Measurements from ENCODE around the gene SLC39A5. TPM values are rescaled to one million over a fixed set of nuclear protein-coding genes. Genes with fewer than 3 reads are reported as not detected.
"Not testable (repeated sequence)": the region's sequence is repeated elsewhere in the genome, so short reads cannot be mapped to it uniquely, and the experiment has no call there.

Gene SLC39A5
- total RNA-seq, 2 experiments from 2014 or later = 0.53 to 1.3 TPM

GRCh38 chr12:56271031-56271430, 41.2 kb downstream of the SLC39A5 start:
- ATAC-seq (peak; percentile 20), DNase-seq (no peak)
- POLR2A ChIA-PET = no interaction called here
- Mint-ChIP-seq H3K36me3 (ENCODE audit: low read depth) (peaks cover 29% of the 10 kb centered on the region), H3K27ac (no peak overlapping the region), H3K4me3 (no peak overlapping the region), H3K27me3 (no peaks in the 10 kb centered on the region), H3K4me1 (peaks cover 9% of the 10 kb centered on the region), H3K9me3 (ENCODE audit: low read depth) (no peaks in the 10 kb centered on the region)
- intact Hi-C loops (cut with DNase I, micrococcal nuclease) = no loop called here
- CTCF ChIA-PET = interaction anchor here (0.6 kb wide), 3 partner anchors 25 to 274 kb away, joined by 4 read pairs; partner anchors contain the start of gene SUOX

- H3K4me3 Mint-ChIP-seq; H3K27ac Mint-ChIP-seq; H3K27me3 Mint-ChIP-seq; DNase-seq; POLR2A ChIA-PET; H3K9me3 Mint-ChIP-seq (ENCODE audit: low read depth); intact Hi-C loops (cut with DNase I, micrococcal nuclease); H3K4me1 Mint-ChIP-seq; ATAC-seq: not testable (repeated sequence)
- H3K36me3 Mint-ChIP-seq (ENCODE audit: low read depth) = peaks cover 32% of the 10 kb centered on the region
- CTCF ChIA-PET = interaction anchor here (0.6 kb wide), 1 partner anchor 213 kb away, joined by 3 read pairs; no protein-coding TSS in a partner anchor
These were observed 42.6 kb downstream of the SLC39A5 start for GRCh38 chr12:56272468-56272867.

GRCh38 chr12:56274299-56274698, 44.4 kb downstream of the SLC39A5 start:
- ChIA-PET POLR2A (no interaction called here), CTCF (no interaction called here)
- DNase-seq (no peak), ATAC-seq (no peak)
- intact Hi-C loops (cut with DNase I, micrococcal nuclease) = no loop called here
- H3K4me3 Mint-ChIP-seq = no peak overlapping the region
- no peaks in the 10 kb centered on the region for H3K9me3 Mint-ChIP-seq (ENCODE audit: low read depth)
- H3K4me1 Mint-ChIP-seq = no peaks in the 10 kb centered on the region
- H3K36me3 Mint-ChIP-seq (ENCODE audit: low read depth) = peaks cover 39% of the 10 kb centered on the region
- no peaks in the 10 kb centered on the region for H3K27me3 Mint-ChIP-seq
- H3K27ac Mint-ChIP-seq = no peak overlapping the region

- H3K36me3 Mint-ChIP-seq (ENCODE audit: low read depth) = peaks cover 49% of the 10 kb centered on the region
- no peak overlapping the region for H3K27ac Mint-ChIP-seq
- H3K4me3 Mint-ChIP-seq = no peak overlapping the region
- ChIA-PET CTCF (interaction anchor here (0.8 to 1.1 kb wide), 5 partner anchors 16 to 186 kb away, joined by 3 to 4 read pairs (median 3); partner anchors contain the start of gene ANKRD52), POLR2A (no interaction called here)
- no peaks in the 10 kb centered on the region for H3K4me1 Mint-ChIP-seq
- H3K9me3 Mint-ChIP-seq (ENCODE audit: low read depth) = no peaks in the 10 kb centered on the region
- intact Hi-C loops (cut with DNase I, micrococcal nuclease) = no loop called here
- ATAC-seq (no peak), DNase-seq (no peak)
- H3K27me3 Mint-ChIP-seq = no peaks in the 10 kb centered on the region
These were observed 49.1 kb downstream of the SLC39A5 start for GRCh38 chr12:56278905-56279304.

GRCh38 chr12:56280849-56281248, 51.0 kb downstream of the SLC39A5 start:
- Mint-ChIP-seq H3K4me1 (no peaks in the 10 kb centered on the region), H3K9me3 (ENCODE audit: low read depth) (no peaks in the 10 kb centered on the region), H3K36me3 (ENCODE audit: low read depth) (peaks cover 47% of the 10 kb centered on the region), H3K4me3 (no peak overlapping the region), H3K27ac (peak overlapping the region; percentile 47), H3K27me3 (no peaks in the 10 kb centered on the region)
- DNase-seq (no peak), ATAC-seq (no peak)
- ChIA-PET POLR2A (interaction anchor here (0.6 kb wide), 1 partner anchor 91 kb away, joined by 3 read pairs; no protein-coding TSS in a partner anchor), CTCF (interaction anchor here (0.7 kb wide), 1 partner anchor 322 kb away, joined by 4 read pairs; no protein-coding TSS in a partner anchor)
- intact Hi-C loops (cut with DNase I, micrococcal nuclease) = no loop called here

- CTCF ChIA-PET = no interaction called here
- H3K4me3 Mint-ChIP-seq = no peak overlapping the region
- peak overlapping the region; percentile 15 for H3K27ac Mint-ChIP-seq
- DNase-seq = no peak
- no peaks in the 10 kb centered on the region for H3K9me3 Mint-ChIP-seq (ENCODE audit: low read depth)
- H3K4me1 Mint-ChIP-seq = no peaks in the 10 kb centered on the region
- intact Hi-C loops (cut with DNase I, micrococcal nuclease) = no loop called here
- H3K36me3 Mint-ChIP-seq (ENCODE audit: low read depth) = peaks cover 52% of the 10 kb centered on the region
- no peaks in the 10 kb centered on the region for H3K27me3 Mint-ChIP-seq
- ATAC-seq = no peak
- POLR2A ChIA-PET = interaction anchor here (1.8 kb wide), 1 partner anchor 10 kb away, joined by 5 read pairs; no protein-coding TSS in a partner anchor
These were observed 52.2 kb downstream of the SLC39A5 start for GRCh38 chr12:56282030-56282429.

GRCh38 chr12:56282579-56282978, 52.7 kb downstream of the SLC39A5 start:
- intact Hi-C loops (cut with DNase I, micrococcal nuclease) = no loop called here
- POLR2A ChIA-PET = interaction anchor here (1.8 kb wide), 1 partner anchor 9 kb away, joined by 5 read pairs; no protein-coding TSS in a partner anchor

GRCh38 chr12:56284263-56284662, 54.4 kb downstream of the SLC39A5 start:
- POLR2A ChIA-PET = interaction anchor here (0.6 kb wide), 1 partner anchor 351 kb away, joined by 8 read pairs; no protein-coding TSS in a partner anchor
- CTCF ChIA-PET = interaction anchor here (1.4 to 1.7 kb wide), 2 partner anchors 18 to 96 kb away, joined by 3 to 4 read pairs; partner anchors contain the start of gene COQ10A

More at GRCh38 chr12:56282579-56282978, 52.7 kb downstream of the SLC39A5 start:
- Mint-ChIP-seq H3K27ac (peak overlapping the region; percentile 15), H3K36me3 (ENCODE audit: low read depth) (peaks cover 51% of the 10 kb centered on the region), H3K27me3 (no peaks in the 10 kb centered on the region), H3K4me3 (no peak overlapping the region), H3K4me1 (no peaks in the 10 kb centered on the region), H3K9me3 (ENCODE audit: low read depth) (no peaks in the 10 kb centered on the region)
- ATAC-seq (no peak), DNase-seq (no peak)
- CTCF ChIA-PET = no interaction called here

GRCh38 chr12:56286044-56286830, 56.4 kb downstream of the SLC39A5 start:
- Mint-ChIP-seq H3K9me3 (ENCODE audit: low read depth) (no peaks in the 10 kb centered on the region), H3K27ac (no peak overlapping the region), H3K27me3 (no peaks in the 10 kb centered on the region), H3K36me3 (ENCODE audit: low read depth) (peaks cover 52% of the 10 kb centered on the region), H3K4me3 (no peak overlapping the region), H3K4me1 (peaks cover 9% of the 10 kb centered on the region)
- POLR2A ChIA-PET = no interaction called here
- CTCF ChIA-PET = interaction anchor here (0.6 to 1.3 kb wide), 5 partner anchors 23 to 187 kb away, joined by 3 to 4 read pairs (median 3); partner anchors contain the start of gene STAT2
- ATAC-seq (no peak), DNase-seq (no peak)
- intact Hi-C loops (cut with DNase I, micrococcal nuclease) = no loop called here

More at GRCh38 chr12:56284263-56284662, 54.4 kb downstream of the SLC39A5 start:
- ATAC-seq; H3K27ac Mint-ChIP-seq; H3K4me3 Mint-ChIP-seq; H3K27me3 Mint-ChIP-seq; H3K4me1 Mint-ChIP-seq; DNase-seq; H3K9me3 Mint-ChIP-seq (ENCODE audit: low read depth); intact Hi-C loops (cut with DNase I, micrococcal nuclease): not testable (repeated sequence)
- peaks cover 48% of the 10 kb centered on the region for H3K36me3 Mint-ChIP-seq (ENCODE audit: low read depth)

Other genes with a start within 250 kb of the SLC39A5 start
- 1 to 10 TPM; 2.9 to 3.4 TPM for gene SUOX, start 232.8 kb upstream of the SLC39A5 start, total RNA-seq
- gene IKZF4, start 209.0 kb upstream of the SLC39A5 start, total RNA-seq = 10 to 100 TPM; 14.9 to 16.3 TPM
- 10 to 100 TPM; 33.9 to 64.0 TPM for gene RPS26, start 188.1 kb upstream of the SLC39A5 start, total RNA-seq
- under 1 TPM; 0.32 to 0.57 TPM for gene ERBB3, start 149.9 kb upstream of the SLC39A5 start, total RNA-seq
- gene PA2G4, start 125.5 kb upstream of the SLC39A5 start, total RNA-seq = 100 to 1,000 TPM; 446 to 695 TPM
- 1,000 to 10,000 TPM; 5,101 to 9,949 TPM for gene RPL41, start 113.4 kb upstream of the SLC39A5 start, total RNA-seq
- 1 to 10 TPM; 6.4 to 6.5 TPM for gene ZC3H10, start 111.8 kb upstream of the SLC39A5 start, total RNA-seq
- gene ESYT1, start 101.8 kb upstream of the SLC39A5 start, total RNA-seq = 100 to 1,000 TPM; 132 to 160 TPM
- gene MYL6B, start 77.5 kb upstream of the SLC39A5 start, total RNA-seq = 10 to 100 TPM; 76.3 to 79.3 TPM
- gene MYL6, start 71.7 kb upstream of the SLC39A5 start, total RNA-seq = 100 to 1,000 TPM; 692 to 918 TPM
- gene SMARCC2, start 40.6 kb upstream of the SLC39A5 start, total RNA-seq = 100 to 1,000 TPM in 1 of 2 experiments, 10 to 100 TPM in 1; 96.9 to 123 TPM
- gene RNF41, start 8.1 kb upstream of the SLC39A5 start, total RNA-seq = 10 to 100 TPM; 25.2 to 28.8 TPM
- gene NABP2, start 5.7 kb upstream of the SLC39A5 start, total RNA-seq = 10 to 100 TPM; 69.1 to 76.0 TPM
- gene ANKRD52, start 28.3 kb downstream of the SLC39A5 start, total RNA-seq = 10 to 100 TPM; 29.2 to 31.0 TPM
- 1 to 10 TPM; 5.2 to 7.5 TPM for gene COQ10A, start 36.9 kb downstream of the SLC39A5 start, total RNA-seq
- gene CS, start 70.3 kb downstream of the SLC39A5 start, total RNA-seq = 100 to 1,000 TPM; 197 to 293 TPM
- gene CNPY2, start 85.9 kb downstream of the SLC39A5 start, total RNA-seq = 10 to 100 TPM; 77.4 to 82.6 TPM
- 10 to 100 TPM; 54.6 to 62.5 TPM for gene PAN2, start 103.9 kb downstream of the SLC39A5 start, total RNA-seq
- gene IL23A, start 108.8 kb downstream of the SLC39A5 start, total RNA-seq = 10 to 100 TPM; 18.5 to 21.6 TPM
- gene STAT2, start 130.1 kb downstream of the SLC39A5 start, total RNA-seq = 100 to 1,000 TPM; 116 to 124 TPM
- not detected for gene APOF, start 132.8 kb downstream of the SLC39A5 start, total RNA-seq
- gene TIMELESS, start 219.4 kb downstream of the SLC39A5 start, total RNA-seq = 10 to 100 TPM; 46.3 to 47.3 TPM
- gene MIP, start 224.6 kb downstream of the SLC39A5 start, total RNA-seq = not detected
- gene SPRYD4, start 238.5 kb downstream of the SLC39A5 start, total RNA-seq = 1 to 10 TPM; 3.1 TPM